HCT116 (cell line): Measurements from ENCODE around the gene PLAU. TPM values are rescaled to one million over a fixed set of nuclear protein-coding genes. Genes with fewer than 3 reads are reported as not detected.

Experiments
- ATAC-seq: fragments of 200-7000 bp; cut with Tn5 transposase; 2 replicates; pipeline ENCODE4 v1.9.1; 2020; ENCODE audit warnings: mild to moderate bottlenecking, moderate library complexity
- BruUV-seq: library from RNA; stranded (reverse); fragments of 400-500 nt; replicated peaks from 2 replicates; lab custom pipeline; 2021; lab: Mats Ljungman, UMichigan
- CTCF ChIA-PET: fragments of 300-600 bp; sonication (Branson Sonifier 250); formaldehyde crosslinking; loops from one replicate; lab custom pipeline; 2021; ENCODE audit warnings: antibody characterized with exemption; lab: Charles Lee
- POLR2A ChIA-PET: fragments of 300-600, 350-600 bp; sonication (Branson Sonifier 250); formaldehyde crosslinking; loops from one replicate; lab custom pipeline; 2021; ENCODE audit warnings: antibody characterized with exemption; lab: Charles Lee
- RAD21 ChIA-PET, 2 experiments: fragments of 300-600 bp; sonication (Branson Sonifier 250); formaldehyde crosslinking; loops; one replicate each; lab custom pipeline; 2023; ENCODE audit warnings: low total read pairs in 2 of 2; ENCODE audit not compliant: uncharacterized antibody in 2 of 2, unreplicated experiment in 2 of 2, low non-redundant PET in 1 of 2; lab: Charles Lee
- DNase-seq: peaks from one replicate; pipeline ENCODE4 v3.0.0-alpha.2; 2010; ENCODE audit warnings: low read depth, low spot score
- H2AFZ ChIP-seq: fragments of 200-600 bp; shearing (Covaris generic), sonication (generic); 2 replicates; pipeline ENCODE4 v1.6.1; 2017; ENCODE audit warnings: low read depth, mixed run types, mixed read lengths, antibody characterized with exemption, low read length; ENCODE audit not compliant: poor library complexity, severe bottlenecking
- H3K27ac ChIP-seq: 2 replicates; pipeline ENCODE4 v1.5.1; 2012; ENCODE audit warnings: low read depth, low read length
- H3K27me3 ChIP-seq: fragments of 200-600 bp; sonication (generic); 2 replicates; pipeline ENCODE4 v1.6.1; 2016; ENCODE audit warnings: mixed run types, low read length, mixed read lengths; ENCODE audit not compliant: insufficient read depth
- H3K36me3 ChIP-seq, 2 experiments: fragments of 200-500 bp in 1 of 2; fragments of 200-600 bp in 1 of 2; sonication (Bioruptor generic) in 1 of 2; sonication (generic) in 1 of 2; 2 replicates each; pipeline versions ENCODE4 v1.5.1 to v1.6.1; 2014 to 2016; ENCODE audit warnings: low read length in 2 of 2, inconsistent platforms in 1 of 2, mixed read lengths in 1 of 2, mixed run types in 1 of 2; ENCODE audit not compliant: insufficient read depth in 2 of 2, control insufficient read depth in 1 of 2
- H3K4me1 ChIP-seq, 2 experiments: fragments of 200-600 bp in 1 of 2; sonication (generic) in 1 of 2; 2 replicates each; pipeline versions ENCODE4 v1.5.1 to v1.6.1; 2012 to 2017; ENCODE audit warnings: low read length in 2 of 2, inconsistent platforms in 1 of 2, mild to moderate bottlenecking in 1 of 2, mixed read lengths in 1 of 2, mixed run types in 1 of 2, moderate library complexity in 1 of 2; ENCODE audit not compliant: insufficient read depth in 2 of 2, control insufficient read depth in 1 of 2
- H3K4me2 ChIP-seq: fragments of 200-600 bp; sonication (generic); 2 replicates; pipeline ENCODE4 v1.6.1; 2017; ENCODE audit warnings: mixed run types, low read length, mixed read lengths
- H3K4me3 ChIP-seq, 2 experiments: fragments of 200-600 bp in 1 of 2; sonication (generic) in 1 of 2; replicated peaks in 1 of 2; 2 replicates each; pipeline ENCODE4 v1.5.1; 2011 to 2016; ENCODE audit warnings: low read length in 2 of 2, control low read depth in 1 of 2, low read depth in 1 of 2, mild to moderate bottlenecking in 1 of 2, mixed read lengths in 1 of 2, mixed run types in 1 of 2
- H3K79me2 ChIP-seq: fragments of 200-600 bp; sonication (generic); 2 replicates; pipeline ENCODE4 v1.6.1; 2017; ENCODE audit warnings: mild to moderate bottlenecking, mixed run types, low read length, moderate library complexity, mixed read lengths; ENCODE audit not compliant: insufficient read depth
- H3K9ac ChIP-seq: fragments of 200-600 bp; sonication (generic); 2 replicates; pipeline ENCODE4 v1.6.1; 2016; ENCODE audit warnings: low read length, mixed read lengths
- H3K9me2 ChIP-seq: fragments of 200-600 bp; sonication (generic), shearing (Covaris generic); 2 replicates; pipeline ENCODE4 v1.6.1; 2017; ENCODE audit warnings: mixed run types, mild to moderate bottlenecking, moderate library complexity; ENCODE audit not compliant: insufficient read depth
- H3K9me3 ChIP-seq, 2 experiments: fragments of 200-500 bp in 1 of 2; fragments of 200-600 bp in 1 of 2; sonication (Bioruptor generic) in 1 of 2; sonication (generic) in 1 of 2; 2 replicates each; pipeline ENCODE4 v1.6.1; 2014 to 2017; ENCODE audit warnings: low read length in 2 of 2, mixed read lengths in 2 of 2, inconsistent platforms in 1 of 2, low read depth in 1 of 2, mild to moderate bottlenecking in 1 of 2, mixed run types in 1 of 2, moderate library complexity in 1 of 2; ENCODE audit not compliant: control insufficient read depth in 1 of 2, insufficient read depth in 1 of 2
- H4K20me1 ChIP-seq: fragments of 200-600 bp; sonication (generic), shearing (Covaris generic); 2 replicates; pipeline ENCODE4 v1.6.1; 2017; ENCODE audit warnings: mixed run types, mild to moderate bottlenecking, moderate library complexity; ENCODE audit not compliant: insufficient read depth
- EGR1 ChIP-seq: IDR thresholded peaks from 2 replicates; pipeline ENCODE4 v1.6.1; 2012; ENCODE audit warnings: low read depth
- ELF1 ChIP-seq: IDR thresholded peaks from 2 replicates; pipeline ENCODE4 v1.6.1; 2012; ENCODE audit warnings: low read depth, borderline replicate concordance
- FOSL1 ChIP-seq: IDR thresholded peaks from 2 replicates; pipeline ENCODE4 v1.6.1; 2012; ENCODE audit warnings: low read depth
- POLR2A ChIP-seq: IDR thresholded peaks from 2 replicates; pipeline ENCODE4 v1.7.0; 2011; ENCODE audit warnings: borderline replicate concordance; ENCODE audit not compliant: insufficient read depth, insufficient read length; ENCODE audit errors: extremely low read depth
- POLR2AphosphoS5 ChIP-seq: IDR thresholded peaks from 2 replicates; pipeline ENCODE4 v1.6.1; 2011; ENCODE audit warnings: mild to moderate bottlenecking, low read depth, low read length, moderate library complexity
- SIN3A ChIP-seq: IDR thresholded peaks from 2 replicates; pipeline ENCODE4 v1.6.1; 2012; ENCODE audit warnings: low read depth
- SP1 ChIP-seq: IDR thresholded peaks from 2 replicates; pipeline ENCODE4 v1.6.1; 2012; ENCODE audit warnings: low read depth
- SRF ChIP-seq: IDR thresholded peaks from 2 replicates; pipeline ENCODE4 v1.6.1; 2012; ENCODE audit warnings: low read depth
- TCF7L2 ChIP-seq: IDR thresholded peaks from 2 replicates; pipeline ENCODE4 v1.7.0; 2011; ENCODE audit warnings: borderline replicate concordance, inconsistent platforms; ENCODE audit not compliant: insufficient read depth, insufficient read length; ENCODE audit errors: extremely low read depth
- ZFX ChIP-seq: fragments of 450-650 bp; IDR thresholded peaks from 2 replicates; pipeline ENCODE4 v1.6.1; 2017
- intact Hi-C: fragments of 100-400 bp; cut with micrococcal nuclease; formaldehyde crosslinking; loops from 2 replicates; pipeline ENCODE4 v1.10.0; 2022
- total RNA-seq: library from RNA; stranded (reverse); gene quantifications from one replicate; pipeline ENCODE4 v1.2.1, GENCODE V29; 2021; ENCODE audit not compliant: unreplicated experiment
- TF ChIP-seq, protein P1 (sequence below): IDR thresholded peaks from 2 replicates; pipeline ENCODE4 v1.6.1; 2012; ENCODE audit warnings: low read depth
- TF ChIP-seq, protein P2 (sequence below), 3 experiments: fragments of 200-600 bp in 1 of 3; sonication (generic) in 1 of 3; IDR thresholded peaks in 2 of 3; conservative IDR thresholded peaks in 1 of 3; 2 replicates each; pipeline ENCODE4 v1.5.1; 2012 to 2017; ENCODE audit warnings: low read depth in 2 of 3, low read length in 2 of 3, antibody characterized with exemption in 1 of 3, borderline replicate concordance in 1 of 3, control low read depth in 1 of 3, mild to moderate bottlenecking in 1 of 3, mixed read lengths in 1 of 3, mixed run types in 1 of 3, moderate library complexity in 1 of 3; ENCODE audit not compliant: insufficient read depth in 1 of 3

PLAU gene
- total RNA-seq, 1 experiment from 2014 or later, result 60.3 TPM

- peaks cover 16 to 22% of the 10 kb centered on the region in 2 experiments; a peak in 3 of 4 replicates for H3K36me3 ChIP-seq
- no TSS peak for BruUV-seq
- no peaks in the 10 kb centered on the region for H3K9me2 ChIP-seq
- no peak overlapping the region for H3K4me3 ChIP-seq
- DNase-seq (no peak), ATAC-seq (no peak)
- no peaks in the 10 kb centered on the region for H4K20me1 ChIP-seq
- intact Hi-C loops, result no loop called here
- H3K79me2 ChIP-seq, result peaks cover 55% of the 10 kb centered on the region
- no peaks in the 10 kb centered on the region for H3K9me3 ChIP-seq
- H2AFZ ChIP-seq, result no peak overlapping the region
- CTCF ChIA-PET, result no interaction called here
- POLR2A ChIA-PET, result no interaction called here
- RAD21 ChIA-PET, result no interaction called here
- no peak overlapping the region for H3K9ac ChIP-seq
- no peak overlapping the region for H3K27ac ChIP-seq
- H3K4me2 ChIP-seq, result no peak overlapping the region
- no peak for TF ChIP-seq SRF
- TF ChIP-seq EGR1, result no peak
- peaks cover under 1 to 14% of the 10 kb centered on the region in 2 experiments; a peak in 2 of 4 replicates for H3K4me1 ChIP-seq
- no peaks in the 10 kb centered on the region for H3K27me3 ChIP-seq
These were observed 42.9 kb upstream of the PLAU start for GRCh38 chr10:73867871-73868631.

GRCh38 chr10:73868655-73869195, 42.2 kb upstream of the PLAU start:
- Histone ChIP-seq H3K4me1 (peaks cover 3 to 18% of the 10 kb centered on the region in 2 experiments; a peak in 2 of 4 replicates), H3K4me2 (no peak overlapping the region), H3K9me2 (no peaks in the 10 kb centered on the region), H3K4me3 (no peak overlapping the region), H3K27me3 (no peaks in the 10 kb centered on the region), H4K20me1 (no peaks in the 10 kb centered on the region), H2AFZ (no peak overlapping the region), H3K27ac (no peak overlapping the region), H3K9me3 (no peaks in the 10 kb centered on the region), H3K36me3 (peaks cover 16 to 22% of the 10 kb centered on the region in 2 experiments; a peak in 3 of 4 replicates), H3K79me2 (peaks cover 59% of the 10 kb centered on the region), H3K9ac (no peak overlapping the region)
- DNase-seq (no peak), ATAC-seq (no peak)
- ChIA-PET RAD21 (no interaction called here), CTCF (no interaction called here), POLR2A (no interaction called here)
- no TSS peak for BruUV-seq
- intact Hi-C loops, result no loop called here
- TF ChIP-seq POLR2A, result no peak
- TF ChIP-seq POLR2AphosphoS5, result no peak
- no peak for TF ChIP-seq SP1
- TF ChIP-seq ZFX, result no peak
- no peak for TF ChIP-seq TCF7L2
- TF ChIP-seq EGR1, result no peak
- TF ChIP-seq ELF1, result no peak
- TF ChIP-seq, protein P1, sequence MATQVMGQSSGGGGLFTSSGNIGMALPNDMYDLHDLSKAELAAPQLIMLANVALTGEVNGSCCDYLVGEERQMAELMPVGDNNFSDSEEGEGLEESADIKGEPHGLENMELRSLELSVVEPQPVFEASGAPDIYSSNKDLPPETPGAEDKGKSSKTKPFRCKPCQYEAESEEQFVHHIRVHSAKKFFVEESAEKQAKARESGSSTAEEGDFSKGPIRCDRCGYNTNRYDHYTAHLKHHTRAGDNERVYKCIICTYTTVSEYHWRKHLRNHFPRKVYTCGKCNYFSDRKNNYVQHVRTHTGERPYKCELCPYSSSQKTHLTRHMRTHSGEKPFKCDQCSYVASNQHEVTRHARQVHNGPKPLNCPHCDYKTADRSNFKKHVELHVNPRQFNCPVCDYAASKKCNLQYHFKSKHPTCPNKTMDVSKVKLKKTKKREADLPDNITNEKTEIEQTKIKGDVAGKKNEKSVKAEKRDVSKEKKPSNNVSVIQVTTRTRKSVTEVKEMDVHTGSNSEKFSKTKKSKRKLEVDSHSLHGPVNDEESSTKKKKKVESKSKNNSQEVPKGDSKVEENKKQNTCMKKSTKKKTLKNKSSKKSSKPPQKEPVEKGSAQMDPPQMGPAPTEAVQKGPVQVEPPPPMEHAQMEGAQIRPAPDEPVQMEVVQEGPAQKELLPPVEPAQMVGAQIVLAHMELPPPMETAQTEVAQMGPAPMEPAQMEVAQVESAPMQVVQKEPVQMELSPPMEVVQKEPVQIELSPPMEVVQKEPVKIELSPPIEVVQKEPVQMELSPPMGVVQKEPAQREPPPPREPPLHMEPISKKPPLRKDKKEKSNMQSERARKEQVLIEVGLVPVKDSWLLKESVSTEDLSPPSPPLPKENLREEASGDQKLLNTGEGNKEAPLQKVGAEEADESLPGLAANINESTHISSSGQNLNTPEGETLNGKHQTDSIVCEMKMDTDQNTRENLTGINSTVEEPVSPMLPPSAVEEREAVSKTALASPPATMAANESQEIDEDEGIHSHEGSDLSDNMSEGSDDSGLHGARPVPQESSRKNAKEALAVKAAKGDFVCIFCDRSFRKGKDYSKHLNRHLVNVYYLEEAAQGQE, result no peak
- no peak for TF ChIP-seq SIN3A
- no peak for TF ChIP-seq FOSL1
- TF ChIP-seq, protein P2, sequence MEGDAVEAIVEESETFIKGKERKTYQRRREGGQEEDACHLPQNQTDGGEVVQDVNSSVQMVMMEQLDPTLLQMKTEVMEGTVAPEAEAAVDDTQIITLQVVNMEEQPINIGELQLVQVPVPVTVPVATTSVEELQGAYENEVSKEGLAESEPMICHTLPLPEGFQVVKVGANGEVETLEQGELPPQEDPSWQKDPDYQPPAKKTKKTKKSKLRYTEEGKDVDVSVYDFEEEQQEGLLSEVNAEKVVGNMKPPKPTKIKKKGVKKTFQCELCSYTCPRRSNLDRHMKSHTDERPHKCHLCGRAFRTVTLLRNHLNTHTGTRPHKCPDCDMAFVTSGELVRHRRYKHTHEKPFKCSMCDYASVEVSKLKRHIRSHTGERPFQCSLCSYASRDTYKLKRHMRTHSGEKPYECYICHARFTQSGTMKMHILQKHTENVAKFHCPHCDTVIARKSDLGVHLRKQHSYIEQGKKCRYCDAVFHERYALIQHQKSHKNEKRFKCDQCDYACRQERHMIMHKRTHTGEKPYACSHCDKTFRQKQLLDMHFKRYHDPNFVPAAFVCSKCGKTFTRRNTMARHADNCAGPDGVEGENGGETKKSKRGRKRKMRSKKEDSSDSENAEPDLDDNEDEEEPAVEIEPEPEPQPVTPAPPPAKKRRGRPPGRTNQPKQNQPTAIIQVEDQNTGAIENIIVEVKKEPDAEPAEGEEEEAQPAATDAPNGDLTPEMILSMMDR (IDR thresholded peaks at IDR 0.05 in 2 of 3, conservative IDR thresholded peaks at IDR 0.05 in 1 of 3; ENCODE audit: borderline replicate concordance in 1 of 3, insufficient read depth in 1 of 3, low read depth in 2 of 3, low read length in 2 of 3), result no peak
